Spleen (tissue), 7 donors: Measurements from ENCODE around the gene MAU2.

ENCODE experiments used
- POLR2A ChIP-seq, 3 donors: fragments of 450-650 bp; IDR thresholded peaks; one replicate each; pipeline ENCODE4 v1.5.1; 2017; ENCODE audit warnings: antibody characterized with exemption in 3 of 3, mild to moderate bottlenecking in 1 of 3
- TF ChIP-seq, protein P1 (sequence below), 11 experiments: fragments of 200-600 bp in 7 of 11; fragments of 450-650 bp in 4 of 11; sonication (generic) in 4 of 11; IDR thresholded peaks in 8 of 11; conservative IDR thresholded peaks in 3 of 11; 1 replicate in 7 of 11; 2 replicates in 4 of 11; pipeline versions ENCODE4 v1.4.0 to v1.8.0; 2016 to 2021; ENCODE audit warnings: antibody characterized with exemption in 11 of 11, inconsistent platforms in 4 of 11, mild to moderate bottlenecking in 1 of 11
- donor health status: DM: no; HTN: no; CAD: no; lungs with moderate emphysema.
- donor health status: DM: no; HTN: no; CAD: no.
- donor health status: DM: no; HTN: no; CAD: no.

DNA sequence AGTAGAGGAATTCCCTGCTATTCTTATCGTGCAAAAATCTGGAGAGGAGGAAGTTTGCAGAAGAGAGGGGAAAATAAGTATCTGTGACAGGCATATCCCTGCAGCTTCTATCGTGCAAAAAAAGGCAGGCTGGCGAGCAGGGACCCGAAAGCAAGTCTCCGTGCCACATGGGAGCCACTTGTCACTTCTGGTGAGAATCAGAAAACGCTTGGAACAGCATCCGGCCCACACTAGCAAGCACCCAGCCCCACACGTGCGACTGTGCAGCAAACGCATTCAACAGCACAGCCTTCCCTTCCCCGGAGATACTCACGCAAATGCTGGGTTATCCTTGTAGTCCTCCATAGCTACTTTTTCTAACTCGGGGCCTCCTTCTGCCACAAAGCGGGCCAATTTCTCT lies 17.2 kb upstream of the MAU2 start:
- TF ChIP-seq, protein P1, sequence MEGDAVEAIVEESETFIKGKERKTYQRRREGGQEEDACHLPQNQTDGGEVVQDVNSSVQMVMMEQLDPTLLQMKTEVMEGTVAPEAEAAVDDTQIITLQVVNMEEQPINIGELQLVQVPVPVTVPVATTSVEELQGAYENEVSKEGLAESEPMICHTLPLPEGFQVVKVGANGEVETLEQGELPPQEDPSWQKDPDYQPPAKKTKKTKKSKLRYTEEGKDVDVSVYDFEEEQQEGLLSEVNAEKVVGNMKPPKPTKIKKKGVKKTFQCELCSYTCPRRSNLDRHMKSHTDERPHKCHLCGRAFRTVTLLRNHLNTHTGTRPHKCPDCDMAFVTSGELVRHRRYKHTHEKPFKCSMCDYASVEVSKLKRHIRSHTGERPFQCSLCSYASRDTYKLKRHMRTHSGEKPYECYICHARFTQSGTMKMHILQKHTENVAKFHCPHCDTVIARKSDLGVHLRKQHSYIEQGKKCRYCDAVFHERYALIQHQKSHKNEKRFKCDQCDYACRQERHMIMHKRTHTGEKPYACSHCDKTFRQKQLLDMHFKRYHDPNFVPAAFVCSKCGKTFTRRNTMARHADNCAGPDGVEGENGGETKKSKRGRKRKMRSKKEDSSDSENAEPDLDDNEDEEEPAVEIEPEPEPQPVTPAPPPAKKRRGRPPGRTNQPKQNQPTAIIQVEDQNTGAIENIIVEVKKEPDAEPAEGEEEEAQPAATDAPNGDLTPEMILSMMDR (IDR thresholded peaks at IDR 0.05 in 8 of 11, conservative IDR thresholded peaks at IDR 0.05 in 3 of 11) = no peak
- no peak for TF ChIP-seq POLR2A (IDR thresholded peaks at IDR 0.05)
